HG03064 (cell line): Measurements from ENCODE around the gene ADGRD1.

ENCODE experiments used
- ATAC-seq: cut with Tn5 transposase; IDR thresholded peaks from one replicate; pipeline ENCODE4 v1.9.1; 2021; ENCODE audit warnings: low read depth; ENCODE audit not compliant: unreplicated experiment

Gene ADGRD1

DNA sequence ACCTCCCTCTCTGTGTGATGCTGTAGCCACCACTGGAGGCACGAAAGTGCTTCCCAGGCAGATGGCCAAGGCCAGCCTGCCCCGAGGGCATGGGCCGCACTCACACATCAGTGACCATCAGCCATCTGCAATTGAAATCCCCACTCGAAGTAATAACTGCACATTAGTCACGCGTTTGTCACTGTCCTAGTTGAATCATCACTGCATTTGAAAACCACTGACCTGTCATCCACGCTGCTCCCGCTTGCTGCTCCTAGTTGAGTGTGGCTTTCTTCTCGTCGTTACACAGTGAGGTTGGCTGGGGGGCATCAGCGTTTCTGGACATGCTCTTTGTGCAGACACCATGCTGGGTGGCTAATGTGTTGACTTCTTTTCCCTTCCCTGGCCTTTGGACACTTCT, 176.1 kb downstream of the ADGRD1 start:
- no peak for ATAC-seq

- ATAC-seq = no peak
These were observed 176.7 kb downstream of the ADGRD1 start for GRCh38 chr12:131130311-131130911.

- no peak for ATAC-seq
These were observed 177.5 kb downstream of the ADGRD1 start for GRCh38 chr12:131131077-131131807.

GRCh38 chr12:131131808-131132117, 178.1 kb downstream of the ADGRD1 start:
- ATAC-seq = no peak

- ATAC-seq = no peak
These were observed 178.6 kb downstream of the ADGRD1 start for GRCh38 chr12:131132118-131132892.

GRCh38 chr12:131133015-131133905, 179.6 kb downstream of the ADGRD1 start:
- ATAC-seq = no peak

DNA sequence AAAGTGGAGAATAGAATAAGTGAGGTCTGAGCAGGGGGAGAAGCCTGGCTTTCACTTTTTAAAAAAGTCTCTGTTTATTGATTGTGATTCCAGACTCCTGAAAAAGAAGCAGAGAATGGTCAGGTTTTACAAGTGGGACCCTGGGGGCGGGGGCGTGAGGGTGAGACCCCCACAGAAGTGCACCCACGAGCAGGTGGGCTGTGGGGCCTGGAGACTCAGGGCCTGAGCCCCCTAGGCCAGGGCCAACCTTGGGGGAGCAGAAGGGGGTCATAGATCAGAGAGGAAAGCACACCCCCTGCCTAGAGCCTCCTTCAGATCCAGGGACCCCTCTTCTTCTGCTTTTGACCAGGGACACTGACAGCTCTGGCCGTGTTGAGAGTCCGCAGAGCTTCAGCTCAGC, 180.3 kb downstream of the ADGRD1 start:
- ATAC-seq = no peak

DNA sequence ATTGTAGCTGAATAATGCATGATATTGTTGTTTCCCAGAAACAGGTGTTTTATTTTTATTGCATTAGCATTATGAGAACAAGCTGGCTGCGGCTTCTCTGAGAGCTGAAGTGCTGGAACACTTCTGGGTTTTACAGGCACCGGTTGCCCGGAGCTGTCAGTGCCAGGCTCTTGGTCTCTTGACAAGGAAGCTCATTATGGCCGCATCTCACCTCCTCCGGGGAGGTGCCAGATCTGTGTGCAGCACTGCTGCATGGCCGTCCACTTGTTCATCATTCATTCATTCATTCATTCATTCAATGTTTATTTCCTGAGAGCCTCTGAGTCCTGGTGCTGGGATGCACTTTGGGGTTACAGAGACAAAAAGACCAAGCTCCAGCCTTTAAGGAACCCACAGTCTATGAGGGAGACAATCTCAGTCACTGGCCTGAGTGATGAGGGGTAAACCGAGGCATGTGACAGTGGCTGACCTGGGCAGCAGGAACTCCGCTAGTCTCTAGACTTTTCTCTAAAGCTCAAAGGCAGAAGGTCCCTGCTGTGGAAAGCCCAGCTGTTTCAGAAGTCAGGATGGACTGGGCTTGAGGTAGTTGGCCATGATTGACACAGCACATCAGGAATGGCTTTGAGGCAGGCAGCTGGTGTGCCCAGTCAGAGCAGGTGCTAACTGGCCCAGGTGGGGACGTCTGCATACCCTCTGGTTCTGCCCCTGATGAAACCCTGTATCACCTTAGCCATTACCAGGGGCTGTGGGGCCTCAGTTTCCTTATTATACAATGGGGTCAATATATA, 181.0 kb downstream of the ADGRD1 start:
- no peak for ATAC-seq

DNA sequence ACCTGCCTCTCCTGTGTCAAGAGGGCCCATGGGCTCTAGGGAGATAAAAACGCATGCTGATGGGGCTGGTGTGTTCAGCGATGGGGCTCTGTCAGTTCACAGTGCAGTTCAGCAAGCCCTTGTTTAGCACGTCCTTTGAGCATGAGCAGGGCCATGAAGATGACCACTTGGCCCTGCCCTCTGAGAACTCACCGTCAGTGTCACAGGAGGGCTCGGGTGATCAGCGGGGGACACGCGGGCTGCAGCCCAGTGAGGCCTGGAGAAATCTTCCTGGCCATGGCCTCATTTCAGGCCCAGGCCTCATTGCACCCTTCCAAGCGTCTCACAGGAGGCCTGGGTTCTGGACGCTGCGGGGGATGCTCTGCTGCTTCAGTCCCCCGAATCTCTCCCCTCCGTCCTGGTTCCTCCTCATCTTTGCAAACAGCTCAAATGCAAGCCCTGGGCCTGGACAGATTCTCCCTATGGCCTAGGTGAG, 181.6 kb downstream of the ADGRD1 start:
- ATAC-seq = no peak

- no peak for ATAC-seq
These were observed 182.3 kb downstream of the ADGRD1 start for GRCh38 chr12:131135786-131136538.

GRCh38 chr12:131136539-131136872, 182.8 kb downstream of the ADGRD1 start:
- ATAC-seq = no peak

GRCh38 chr12:131137009-131137835, 183.5 kb downstream of the ADGRD1 start:
- no peak for ATAC-seq

GRCh38 chr12:131137836-131138637, 184.3 kb downstream of the ADGRD1 start:
- no peak for ATAC-seq

DNA sequence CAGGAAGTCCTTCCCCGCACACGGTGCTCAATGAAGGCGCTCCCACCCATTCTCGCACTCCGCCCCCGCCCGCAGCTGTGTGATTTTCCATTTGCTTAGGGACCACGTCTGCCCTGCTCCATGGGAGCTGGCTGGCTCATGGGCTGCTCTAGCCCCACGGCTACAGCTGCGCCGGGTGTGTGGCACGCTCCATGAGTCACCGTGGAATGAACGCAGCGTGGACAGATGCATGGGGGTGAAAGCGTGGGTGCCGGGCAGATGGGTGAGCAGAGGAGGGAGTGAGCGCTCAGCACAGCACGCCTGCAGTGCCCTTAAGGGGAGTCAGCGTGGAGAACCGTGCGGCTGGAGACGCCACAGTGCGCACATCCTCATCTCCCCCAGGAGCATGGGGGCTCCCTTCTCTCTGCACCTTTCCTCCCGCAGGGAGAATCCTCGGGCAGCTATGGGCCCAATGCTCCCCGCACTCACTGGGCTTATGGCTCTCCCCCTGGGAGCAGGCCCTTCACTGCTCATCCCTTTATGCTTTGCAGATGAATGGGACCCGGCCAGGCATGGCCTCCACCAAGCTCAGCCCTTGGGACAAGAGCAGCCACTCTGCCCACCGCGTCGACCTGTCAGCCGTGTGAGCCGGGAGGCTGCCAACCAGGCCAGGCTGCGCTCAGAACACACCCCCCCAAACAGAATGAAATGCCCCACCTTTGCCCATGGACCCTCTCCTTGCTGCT, 185.1 kb downstream of the ADGRD1 start:
- ATAC-seq = no peak

DNA sequence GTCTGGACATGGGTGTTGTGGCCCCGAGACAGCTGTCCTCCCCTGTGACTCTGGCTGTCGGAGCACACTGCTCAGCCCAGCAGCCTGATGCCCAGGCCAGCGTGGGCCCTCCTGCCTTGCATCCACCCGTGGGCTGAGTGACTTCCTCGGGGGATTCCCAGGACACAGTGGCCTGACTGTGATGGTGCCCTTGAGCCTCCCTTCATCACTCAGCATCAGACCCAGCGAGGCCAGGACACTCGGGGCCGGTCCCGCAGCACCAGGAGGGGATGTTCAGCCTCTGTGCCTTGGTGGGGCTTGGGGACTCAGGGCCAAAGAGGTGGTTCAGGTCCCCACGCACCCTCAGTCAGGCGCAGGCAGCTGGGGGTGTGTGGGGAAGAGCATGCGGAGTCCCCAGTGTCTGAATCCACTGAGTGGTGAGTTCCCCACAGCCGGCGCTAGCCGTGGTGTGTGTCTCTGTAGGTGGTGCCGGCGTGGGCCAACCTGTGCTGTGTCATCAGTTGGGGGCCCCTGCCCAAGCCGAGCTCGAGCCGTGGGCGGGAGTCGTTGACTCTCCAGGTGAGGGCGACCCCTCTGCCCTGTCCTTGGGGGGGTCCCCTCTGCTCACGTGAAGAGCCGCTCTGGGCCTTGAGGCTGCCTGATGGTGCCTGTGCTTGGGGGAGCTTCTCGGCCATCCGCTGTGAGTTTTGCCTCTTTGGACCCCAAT, 185.8 kb downstream of the ADGRD1 start:
- no peak for ATAC-seq

DNA sequence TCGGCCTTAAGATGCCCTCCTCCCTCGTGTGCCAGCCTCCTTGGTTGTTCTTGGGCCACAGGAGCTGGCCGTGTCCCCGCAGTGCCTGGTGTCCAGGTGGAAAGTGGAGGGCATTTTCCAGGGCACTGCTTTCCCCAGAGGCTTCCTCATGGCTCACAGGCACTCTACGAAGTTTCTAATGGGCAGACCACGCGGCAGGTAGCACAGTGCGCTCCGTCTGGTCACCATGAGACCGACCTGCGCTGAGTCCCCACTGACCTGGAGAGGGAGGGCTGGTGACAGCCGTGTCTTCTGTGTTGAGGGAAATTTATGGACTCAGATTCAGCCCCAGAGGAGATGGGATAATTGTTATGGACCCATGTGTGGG, 186.3 kb downstream of the ADGRD1 start:
- no peak for ATAC-seq

DNA sequence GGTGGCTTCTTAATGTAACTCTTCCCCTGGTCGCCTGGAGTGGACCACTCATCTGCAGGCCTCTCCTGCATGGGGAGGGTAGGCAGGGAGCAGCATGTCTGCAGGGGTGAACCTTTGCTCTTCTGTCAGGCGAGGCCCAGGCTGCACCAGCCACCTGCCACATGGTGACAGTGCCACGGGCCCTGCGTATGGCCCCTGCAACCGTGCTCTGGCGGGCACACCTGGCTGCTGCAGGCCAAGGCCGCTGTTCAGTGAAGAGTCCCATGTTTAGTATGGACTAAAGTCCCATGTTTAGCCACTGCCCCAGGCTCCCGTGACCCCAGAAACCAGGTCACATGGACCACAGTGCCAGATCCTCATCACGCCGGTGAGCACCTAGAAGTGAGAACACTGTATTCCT, 187.0 kb downstream of the ADGRD1 start:
- no peak for ATAC-seq
